Transverse colon (tissue), 4 donors: ENCODE data around the gene SIPA1L3. TPM values are rescaled to one million over a fixed set of nuclear protein-coding genes. Genes with fewer than 3 reads are reported as not detected.

Experiments used
- DNase-seq: peaks from one replicate; pipeline ENCODE4 v3.0.0-alpha.2; 2019
- H3K27ac ChIP-seq, 4 donors: fragments of 200-600 bp; sonication (generic); 2 replicates each; pipeline ENCODE4 v1.5.1; 2016 to 2018; ENCODE audit warnings: inconsistent platforms in 4 of 4
- H3K27me3 ChIP-seq: fragments of 200-600 bp; sonication (generic); 2 replicates; pipeline ENCODE4 v1.5.1; 2017; ENCODE audit warnings: inconsistent platforms
- H3K36me3 ChIP-seq, 4 donors: fragments of 200-600 bp; sonication (generic); 2 replicates each; pipeline ENCODE4 v1.5.1; 2017 to 2019; ENCODE audit warnings: inconsistent platforms in 4 of 4
- H3K4me1 ChIP-seq, 4 donors: fragments of 200-600 bp; sonication (generic); 2 replicates each; pipeline ENCODE4 v1.5.1; 2017 to 2020; ENCODE audit warnings: inconsistent platforms in 4 of 4
- H3K4me3 ChIP-seq, 4 donors: fragments of 200-600 bp; sonication (generic); 1 replicate in 1 of 4; 2 replicates in 3 of 4; pipeline versions ENCODE4 v1.5.1 to v1.6.1; 2017 to 2019; ENCODE audit warnings: inconsistent platforms in 4 of 4
- H3K9me3 ChIP-seq, 2 donors: fragments of 200-600 bp; sonication (generic); 2 replicates each; pipeline ENCODE4 v1.5.1; 2017 to 2019; ENCODE audit warnings: inconsistent platforms in 2 of 2
- CTCF ChIP-seq, 5 experiments: fragments of 200-600 bp in 3 of 5; fragments of 450-650 bp in 2 of 5; sonication (generic) in 3 of 5; IDR thresholded peaks; 1 replicate in 2 of 5; 2 replicates in 3 of 5; pipeline ENCODE4 v1.5.1; 2016 to 2017; ENCODE audit warnings: antibody characterized with exemption in 5 of 5, inconsistent platforms in 3 of 5, mild to moderate bottlenecking in 2 of 5, moderate library complexity in 1 of 5
- EP300 ChIP-seq: sonication (generic); formaldehyde crosslinking; IDR thresholded peaks from one replicate; pipeline ENCODE4 v1.6.1; 2017; ENCODE audit warnings: antibody characterized with exemption, low read depth
- POLR2A ChIP-seq: fragments of 450-650 bp; IDR thresholded peaks from one replicate; pipeline ENCODE4 v1.6.1; 2016; ENCODE audit warnings: antibody characterized with exemption, mild to moderate bottlenecking, moderate library complexity
- POLR2AphosphoS5 ChIP-seq, 3 donors: sonication (generic); formaldehyde crosslinking; IDR thresholded peaks; one replicate each; pipeline ENCODE4 v1.6.1; 2016; ENCODE audit warnings: antibody characterized with exemption in 3 of 3
- WGBS, 2 donors: methylation state at CpG; one replicate each; pipeline ENCODE4 v1.1.5; 2018; ENCODE audit warnings: low coverage in 1 of 2; 5-methylcytosine and 5-hydroxymethylcytosine counted together
- in situ Hi-C, 4 donors: fragments of 200-750 bp; cut with MboI; loops; one replicate each; pipeline versions ENCODE4 v1.15.0 to v1.15.1; 2017; ENCODE audit warnings: low sequenced_read_pairs in 3 of 4, low pct_ligation_motif_present in 1 of 4, low pct_unique_long_range_greater_than_20kb in 1 of 4
- intact Hi-C: fragments of 100-400 bp; cut with DNase I; formaldehyde crosslinking; loops from one replicate; pipeline ENCODE4 v1.15.1; 2023; ENCODE audit warnings: low total_unique reads
- total RNA-seq, 4 donors: library from RNA; depleted of rRNA; stranded (reverse); fragments of >200 nt; gene quantifications; one replicate each; pipeline ENCODE4 v1.1.0, GENCODE V29; 2016

The SIPA1L3 gene
- total RNA-seq, 4 donors from 2014 or later, result 191 to 284 (median 231) TPM

- DNase-seq, result no peak
- TF ChIP-seq EP300 (no peak), POLR2A (no peak), CTCF (IDR thresholded peaks at IDR 0.05) (no peak)
- peaks cover 9 to 57% (median 33%) of the 10 kb centered on the region in 4 donors for H3K4me1 ChIP-seq
- H3K27me3 ChIP-seq, result no peaks in the 10 kb centered on the region
- 88 to 91% methylated on average over 4 to 10 of the region's 10 CpGs for WGBS, 2 donors
- no peak overlapping the region for H3K4me3 ChIP-seq
- H3K9me3 ChIP-seq, result no peaks in the 10 kb centered on the region
- no peaks in the 10 kb centered on the region for H3K36me3 ChIP-seq
- in situ Hi-C loops (no loop called here), intact Hi-C loops (no loop called here)
- no peak overlapping the region for H3K27ac ChIP-seq
These were observed 76.9 kb downstream of the SIPA1L3 start for GRCh38 chr19:37983916-37984315.

GRCh38 chr19:37986048-37986750 lies 79.2 kb downstream of the SIPA1L3 start:
- intact Hi-C loops, result no loop called here

GRCh38 chr19:37987356-37988332 lies 80.6 kb downstream of the SIPA1L3 start:
- DNase-seq, result peak; percentile 62
- in situ Hi-C loops (no loop called here), intact Hi-C loops (loop anchor here (1.0 kb wide), 1 partner anchor 17 kb away; no protein-coding TSS in a partner anchor)
- Histone ChIP-seq H3K9me3 (no peaks in the 10 kb centered on the region), H3K4me1 (peaks cover 0 to 22% (median 9%) of the 10 kb centered on the region in 4 donors), H3K36me3 (no peaks in the 10 kb centered on the region), H3K27ac (peak overlapping the region; percentile 6 to 71 (median 54)), H3K4me3 (no peak overlapping the region), H3K27me3 (no peaks in the 10 kb centered on the region)
- WGBS, 2 donors, result 47 to 51% methylated on average over 3 to 12 of the region's 12 CpGs
- TF ChIP-seq POLR2A, result no peak
- peak in 2 of 5 experiments; percentile 9 to 29 for TF ChIP-seq CTCF (IDR thresholded peaks at IDR 0.05)
- TF ChIP-seq EP300, result no peak
- TF ChIP-seq POLR2AphosphoS5 (IDR thresholded peaks at IDR 0.05), result no peak

More at GRCh38 chr19:37986048-37986750, 79.2 kb downstream of the SIPA1L3 start:
- Histone ChIP-seq H3K4me1 (peaks cover 0 to 34% (median 20%) of the 10 kb centered on the region in 4 donors), H3K27me3 (no peaks in the 10 kb centered on the region), H3K27ac (no peak overlapping the region), H3K4me3 (no peak overlapping the region), H3K36me3 (no peaks in the 10 kb centered on the region), H3K9me3 (no peaks in the 10 kb centered on the region)
- no peak for TF ChIP-seq POLR2AphosphoS5 (IDR thresholded peaks at IDR 0.05)
- TF ChIP-seq EP300, result no peak
- no peak for TF ChIP-seq POLR2A
- TF ChIP-seq CTCF (IDR thresholded peaks at IDR 0.05), result no peak
- WGBS, 2 donors, result 56 to 64% methylated on average over 5 to 10 of the region's 10 CpGs
- DNase-seq, result no peak
- in situ Hi-C loops, result no loop called here
